ENCODE results near the gene ASB4.
"Not testable (repeated sequence)": the region's sequence is repeated elsewhere in the genome, so short reads cannot be mapped to it uniquely, and the experiment has no call there.

ASB4 gene

DNA sequence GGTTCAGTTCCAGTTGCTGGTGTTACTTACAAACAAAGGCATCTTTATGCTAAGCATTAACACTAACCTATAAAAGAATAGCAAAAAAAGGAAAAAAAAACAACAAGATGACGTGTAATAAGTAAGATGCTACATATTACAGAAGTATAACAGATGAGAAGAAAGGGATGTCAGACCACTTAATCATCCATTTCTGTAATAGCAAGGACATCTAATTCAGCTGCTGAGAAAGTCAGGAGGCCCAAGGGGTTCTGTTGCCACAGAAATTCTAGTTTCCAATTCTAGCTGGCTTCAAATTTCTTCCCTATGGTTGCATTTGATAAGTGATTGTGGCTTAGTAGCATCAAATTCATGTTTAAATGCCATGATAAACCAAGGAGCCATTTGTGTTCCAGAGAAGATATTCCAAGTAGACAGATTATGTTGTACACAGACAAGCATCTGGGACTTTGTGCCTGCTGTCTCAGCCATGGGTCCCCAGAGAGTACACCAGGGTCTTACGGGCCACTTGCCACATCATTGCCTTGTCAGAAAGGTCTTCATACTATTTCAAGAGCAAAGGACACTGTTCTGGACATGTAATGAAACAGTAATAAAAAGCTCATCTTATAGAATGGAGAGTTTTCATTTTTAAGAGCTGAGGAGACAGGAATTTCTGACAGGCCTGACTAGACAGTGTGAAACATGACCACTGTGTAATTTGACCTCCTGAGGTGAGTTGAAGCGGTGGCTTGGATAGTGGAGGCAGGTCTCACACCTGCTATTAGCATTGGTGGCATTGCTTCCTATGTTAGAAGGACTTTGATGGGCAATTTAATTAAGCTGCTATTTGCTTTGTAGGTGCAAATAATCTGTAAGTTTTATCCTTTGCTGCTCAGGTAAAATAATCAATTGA is 4.2 kb upstream of the ASB4 start:
- FAIRE-seq: no peak

DNA sequence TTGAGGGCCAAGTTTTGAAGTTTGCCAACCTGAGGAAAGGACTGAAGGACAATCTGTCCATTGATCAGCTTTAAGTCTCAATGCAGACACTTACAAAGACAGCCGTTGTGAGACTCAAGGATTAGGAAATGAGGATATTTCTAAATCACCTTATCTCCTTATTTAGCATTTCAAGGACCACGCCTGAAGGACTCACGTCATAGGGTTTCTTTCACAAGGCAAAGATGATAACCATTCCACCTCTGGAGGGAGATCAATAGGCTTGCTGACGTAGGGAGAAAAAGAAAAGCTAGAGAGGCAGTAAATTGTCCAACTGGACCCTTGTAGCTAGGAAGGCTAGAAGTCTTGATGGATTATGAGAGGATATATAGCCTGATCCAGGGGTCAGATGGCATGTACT is 3.3 kb upstream of the ASB4 start:
- FAIRE-seq (no peak), DNase-seq (ENCODE audit: insufficient read length) (no peak)
- TF ChIP-seq POLR2A (IDR thresholded peaks at IDR 0.05; ENCODE audit: low read depth, low read length): no peak
- TF ChIP-seq TAF1 (IDR thresholded peaks at IDR 0.05; ENCODE audit: borderline replicate concordance, low read depth, low read length): no peak
- no peak for TF ChIP-seq POLR2AphosphoS5 (IDR thresholded peaks at IDR 0.05; ENCODE audit: low read depth, low read length)

More for the DNA sequence above, 4.2 kb upstream of the ASB4 start:
- no peak for DNase-seq (ENCODE audit: insufficient read length)
- no peak for TF ChIP-seq TAF1 (IDR thresholded peaks at IDR 0.05; ENCODE audit: borderline replicate concordance, low read depth, low read length)
- no peak for TF ChIP-seq POLR2AphosphoS5 (IDR thresholded peaks at IDR 0.05; ENCODE audit: low read depth, low read length)
- no peak for TF ChIP-seq POLR2A (IDR thresholded peaks at IDR 0.05; ENCODE audit: low read depth, low read length)

DNA sequence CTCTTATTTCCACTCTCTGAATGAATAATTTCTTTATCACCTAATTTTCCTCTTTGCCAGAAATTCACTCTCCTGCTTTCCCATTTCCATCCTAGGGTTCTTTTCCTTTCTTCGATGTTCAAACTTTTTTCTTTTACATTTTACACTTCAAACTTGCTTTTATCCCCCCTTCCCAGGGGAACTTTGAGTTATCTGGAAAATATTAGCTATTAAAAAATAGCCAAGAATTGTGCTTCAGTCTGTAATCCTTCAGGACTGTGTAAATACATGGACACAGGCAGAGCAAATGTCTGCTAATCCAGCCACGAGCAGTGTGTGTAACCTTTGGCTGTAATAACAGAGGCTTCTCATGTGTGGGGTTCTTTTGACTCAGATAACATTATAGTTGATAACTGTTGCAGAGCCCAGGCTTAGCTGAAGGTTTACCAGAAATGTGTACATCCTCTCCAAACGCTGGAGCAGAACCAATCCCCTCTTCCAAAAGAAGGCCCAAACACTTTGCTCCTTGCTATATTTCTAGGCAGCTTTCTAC is 4.6 kb downstream of the ASB4 start:
- TF ChIP-seq TAF1 (IDR thresholded peaks at IDR 0.05; ENCODE audit: borderline replicate concordance, low read depth, low read length) (no peak), POLR2A (IDR thresholded peaks at IDR 0.05; ENCODE audit: low read depth, low read length) (no peak), POLR2AphosphoS5 (IDR thresholded peaks at IDR 0.05; ENCODE audit: low read depth, low read length) (no peak)
- DNase-seq (ENCODE audit: insufficient read length) (no peak), FAIRE-seq (no peak)

DNA sequence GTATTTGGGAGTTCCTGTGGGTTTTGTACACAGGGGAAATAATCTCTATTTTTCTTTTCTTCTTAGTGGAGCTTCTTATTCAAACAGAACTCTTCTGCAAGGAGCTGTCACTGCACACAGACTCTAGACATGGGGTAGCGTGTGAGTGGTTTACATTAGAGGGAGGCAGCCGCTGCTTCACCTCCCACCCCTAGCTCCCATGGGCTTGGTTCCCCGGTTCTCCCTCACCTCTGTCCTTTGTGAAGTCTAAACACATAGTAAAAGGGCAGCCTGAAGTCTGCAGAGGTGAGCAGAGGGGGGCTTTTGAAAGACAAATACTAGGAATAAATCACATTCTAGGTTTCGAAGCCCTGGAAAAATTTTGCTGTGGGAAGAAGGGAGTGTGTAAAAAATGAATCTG is 5.5 kb downstream of the ASB4 start:
- no peak for DNase-seq (ENCODE audit: insufficient read length)
- no peak for FAIRE-seq
- TF ChIP-seq POLR2AphosphoS5 (IDR thresholded peaks at IDR 0.05; ENCODE audit: low read depth, low read length): no peak
- TF ChIP-seq POLR2A (IDR thresholded peaks at IDR 0.05; ENCODE audit: low read depth, low read length): no peak
- no peak for TF ChIP-seq TAF1 (IDR thresholded peaks at IDR 0.05; ENCODE audit: borderline replicate concordance, low read depth, low read length)

DNA sequence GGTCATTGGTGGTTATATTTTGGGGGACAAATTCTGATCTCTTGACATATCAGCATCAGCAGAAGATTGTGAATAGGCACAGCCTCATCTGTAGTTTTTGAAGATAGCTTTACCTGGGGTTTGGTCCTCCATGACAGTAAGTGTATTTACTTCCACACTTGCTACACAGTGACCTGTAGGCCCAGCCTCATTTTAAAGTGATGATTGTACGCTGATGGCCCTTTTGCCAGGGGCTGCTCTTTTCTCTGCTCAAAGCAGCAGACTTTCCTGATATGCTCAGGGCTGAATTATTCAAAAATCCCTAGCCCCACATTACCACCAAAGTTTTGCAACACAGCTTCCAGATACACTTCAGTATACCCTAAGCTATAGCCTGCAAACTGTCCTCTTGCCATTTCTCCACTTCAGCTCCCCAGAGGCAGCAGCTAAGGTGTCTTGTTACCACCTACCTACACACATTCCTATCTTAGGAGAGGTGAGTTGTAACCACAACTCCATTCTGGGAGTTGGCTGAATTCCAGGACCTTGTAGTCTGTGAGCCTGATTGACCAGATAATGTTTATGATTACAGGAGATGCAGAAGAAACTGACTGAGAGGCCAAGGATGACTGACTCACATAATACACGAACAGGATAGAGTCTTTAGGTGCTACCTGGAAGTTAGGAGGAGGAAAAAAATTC is 6.0 kb downstream of the ASB4 start:
- DNase-seq (ENCODE audit: insufficient read length): no peak
- no peak for TF ChIP-seq POLR2A (IDR thresholded peaks at IDR 0.05; ENCODE audit: low read depth, low read length)
- no peak for TF ChIP-seq TAF1 (IDR thresholded peaks at IDR 0.05; ENCODE audit: borderline replicate concordance, low read depth, low read length)
- TF ChIP-seq POLR2AphosphoS5 (IDR thresholded peaks at IDR 0.05; ENCODE audit: low read depth, low read length): no peak
- FAIRE-seq: no peak

DNA sequence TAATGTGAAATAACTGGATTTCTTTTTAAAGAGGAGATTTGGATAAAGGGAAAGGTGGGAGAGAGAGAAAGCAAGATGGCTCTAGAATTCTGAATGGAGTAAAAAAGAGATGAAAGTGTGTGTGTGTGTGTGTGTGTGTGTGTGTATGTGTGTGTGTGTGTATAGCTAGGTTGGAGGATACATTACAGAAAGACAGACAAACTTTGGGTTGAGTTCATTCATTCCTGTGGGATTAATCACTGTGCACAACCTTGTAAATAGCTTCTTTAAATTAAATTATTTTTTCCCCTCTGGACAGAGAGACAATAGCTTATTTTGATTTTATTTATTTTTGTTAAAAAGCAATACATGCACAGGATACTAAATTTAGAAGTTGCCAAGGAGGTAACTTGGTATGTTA is 7.5 kb downstream of the ASB4 start:
- no peak for TF ChIP-seq POLR2AphosphoS5 (IDR thresholded peaks at IDR 0.05; ENCODE audit: low read depth, low read length)
- TF ChIP-seq POLR2A (IDR thresholded peaks at IDR 0.05; ENCODE audit: low read depth, low read length): no peak
- TF ChIP-seq TAF1 (IDR thresholded peaks at IDR 0.05; ENCODE audit: borderline replicate concordance, low read depth, low read length): no peak
- DNase-seq (ENCODE audit: insufficient read length): no peak
- FAIRE-seq: no peak

DNA sequence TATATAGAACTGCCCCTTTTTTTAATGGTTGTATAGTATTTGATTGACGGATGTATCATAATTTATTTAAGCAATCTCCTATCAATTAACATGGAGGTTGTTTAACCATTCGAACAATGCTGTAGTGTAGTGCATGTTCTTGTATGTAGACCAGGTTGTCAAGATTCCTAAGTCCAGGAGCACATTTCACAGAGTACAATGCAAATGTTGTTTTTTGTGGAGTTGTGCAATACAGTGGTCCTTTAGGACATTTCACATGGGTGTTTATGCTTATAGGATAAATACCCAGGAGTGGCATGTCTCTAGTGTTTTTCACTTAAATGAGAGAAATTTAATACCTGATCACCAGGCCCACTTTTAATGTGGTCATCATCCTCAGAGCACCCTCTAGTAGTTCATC is 8.1 kb downstream of the ASB4 start:
- DNase-seq (ENCODE audit: insufficient read length) (no peak), FAIRE-seq (no peak)
- TF ChIP-seq TAF1 (IDR thresholded peaks at IDR 0.05; ENCODE audit: borderline replicate concordance, low read depth, low read length): no peak
- TF ChIP-seq POLR2A (IDR thresholded peaks at IDR 0.05; ENCODE audit: low read depth, low read length): no peak
- no peak for TF ChIP-seq POLR2AphosphoS5 (IDR thresholded peaks at IDR 0.05; ENCODE audit: low read depth, low read length)

DNA sequence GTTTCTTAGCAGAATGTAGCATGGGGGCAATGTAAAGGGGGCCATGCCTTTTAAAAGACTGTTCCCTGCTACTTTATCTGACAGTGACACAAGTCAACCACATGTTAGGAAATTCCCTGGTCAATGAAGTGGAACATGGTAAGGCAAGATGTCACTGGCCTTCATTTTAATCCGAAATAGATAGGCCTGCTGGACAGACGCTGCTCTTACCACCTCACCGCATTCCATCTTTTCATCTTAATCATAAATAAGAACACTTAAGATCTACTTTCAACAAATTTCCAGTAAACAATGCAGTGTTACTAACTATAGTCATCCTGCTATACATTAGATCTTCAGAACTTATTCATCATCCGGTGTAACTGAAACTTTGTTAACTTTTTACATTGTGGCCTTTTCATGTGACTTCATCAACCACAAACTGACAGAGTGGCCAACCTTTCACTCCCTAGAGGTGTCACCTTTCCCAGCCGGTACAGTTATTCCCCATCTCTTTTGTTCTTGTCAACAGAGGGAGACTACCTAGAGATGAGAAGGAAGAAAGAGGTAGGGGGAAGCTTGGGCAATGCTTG is 15.6 kb downstream of the ASB4 start:
- DNase-seq (ENCODE audit: insufficient read length) (no peak), FAIRE-seq (peak; percentile 89)
- TF ChIP-seq POLR2A (IDR thresholded peaks at IDR 0.05; ENCODE audit: low read depth, low read length) (no peak), POLR2AphosphoS5 (IDR thresholded peaks at IDR 0.05; ENCODE audit: low read depth, low read length) (no peak), TAF1 (IDR thresholded peaks at IDR 0.05; ENCODE audit: borderline replicate concordance, low read depth, low read length) (no peak)

DNA sequence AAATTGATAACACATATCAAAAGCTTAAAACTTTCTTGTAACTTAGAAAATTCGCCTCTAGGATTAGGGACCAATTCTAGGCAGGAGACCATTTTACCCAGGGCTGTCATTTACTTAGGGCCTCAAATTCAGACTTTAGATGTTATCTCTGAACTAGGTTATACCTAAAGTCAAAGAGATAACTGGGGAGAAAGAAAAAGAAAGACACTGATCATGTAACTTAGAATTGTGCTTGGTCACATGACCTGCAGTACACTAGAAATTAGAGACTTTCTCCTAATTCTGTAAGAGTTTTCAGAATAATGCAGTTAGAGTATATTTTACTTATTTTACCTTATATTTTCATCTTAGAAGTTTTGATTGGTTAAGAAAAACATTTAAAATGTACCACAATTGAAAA is 16.7 kb downstream of the ASB4 start:
- FAIRE-seq (no peak), DNase-seq (ENCODE audit: insufficient read length) (no peak)
- TF ChIP-seq POLR2A (IDR thresholded peaks at IDR 0.05; ENCODE audit: low read depth, low read length): no peak
- TF ChIP-seq POLR2AphosphoS5 (IDR thresholded peaks at IDR 0.05; ENCODE audit: low read depth, low read length): no peak
- TF ChIP-seq TAF1 (IDR thresholded peaks at IDR 0.05; ENCODE audit: borderline replicate concordance, low read depth, low read length): no peak

DNA sequence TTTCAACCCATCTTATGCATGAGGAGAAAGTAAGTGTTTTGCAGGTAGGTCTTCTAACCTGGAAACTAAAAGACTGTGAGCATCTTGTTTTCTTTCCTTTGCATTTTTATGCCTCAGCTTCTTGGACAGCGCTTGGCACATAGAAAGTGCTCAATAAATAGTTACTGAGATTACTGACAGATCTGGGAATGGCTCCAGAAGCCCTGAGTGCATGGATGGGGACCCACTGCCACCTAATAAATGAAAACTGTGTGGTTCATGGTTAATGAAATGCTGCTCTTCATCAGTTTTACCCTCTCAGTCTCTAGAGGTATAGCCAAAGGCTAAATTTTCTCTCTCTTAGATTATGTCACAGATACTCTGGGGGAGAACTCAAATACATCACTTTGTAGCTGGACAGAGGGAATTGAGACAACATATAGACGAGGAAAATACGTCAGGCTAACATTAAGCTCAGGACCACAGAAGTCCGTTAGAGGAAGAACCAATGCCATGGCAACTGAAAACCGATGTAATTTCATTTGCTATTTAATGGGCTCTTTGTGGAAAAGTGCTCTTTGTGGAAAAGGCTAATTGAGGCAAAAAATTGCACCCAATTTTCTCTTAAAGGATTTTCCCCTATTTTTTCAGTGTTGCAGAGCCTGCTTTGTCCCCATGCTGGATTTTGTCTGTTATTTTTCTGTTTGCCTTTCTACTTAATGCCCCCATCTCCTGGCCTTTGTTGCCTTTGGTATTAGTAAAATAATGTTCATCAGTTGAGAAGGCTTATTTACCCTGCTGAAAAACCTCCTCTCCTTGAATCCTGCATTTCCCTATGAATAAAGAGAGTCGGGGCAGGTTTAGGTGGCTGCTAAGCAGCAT is 17.8 kb downstream of the ASB4 start:
- DNase-seq (ENCODE audit: insufficient read length) (no peak), FAIRE-seq (no peak)
- TF ChIP-seq POLR2A (IDR thresholded peaks at IDR 0.05; ENCODE audit: low read depth, low read length) (no peak), POLR2AphosphoS5 (IDR thresholded peaks at IDR 0.05; ENCODE audit: low read depth, low read length) (no peak), TAF1 (IDR thresholded peaks at IDR 0.05; ENCODE audit: borderline replicate concordance, low read depth, low read length) (no peak)

DNA sequence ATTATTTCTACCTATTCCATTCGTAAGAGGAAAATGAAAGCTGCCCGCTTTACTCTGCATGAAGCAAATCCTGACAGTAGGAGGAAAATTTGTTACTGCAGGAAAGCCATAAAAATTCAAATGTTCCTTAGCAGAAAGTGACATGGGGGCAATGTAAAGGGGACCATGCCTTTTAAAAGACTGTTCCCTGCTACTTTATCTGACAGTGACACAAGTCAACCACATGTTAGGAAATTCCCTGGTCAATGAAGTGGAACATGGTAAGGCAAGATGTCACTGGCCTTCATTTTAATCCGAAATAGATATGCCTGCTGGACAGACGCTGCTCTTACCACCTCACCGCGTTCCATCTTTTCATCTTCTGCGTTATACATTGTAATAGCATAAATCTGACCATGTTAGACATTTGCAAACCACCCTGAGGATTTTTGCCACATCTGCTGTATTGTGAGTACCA is 18.4 kb downstream of the ASB4 start:
- FAIRE-seq: peak; percentile 84
- not testable (repeated sequence) for DNase-seq (ENCODE audit: insufficient read length)
